Neural progenitor cell (in vitro differentiated cells): ENCODE results near the gene NAA40.

Source experiments
- CTCF ChIP-seq: fragments of 200-600 bp; sonication (generic); IDR thresholded peaks from 2 replicates; pipeline ENCODE4 v1.5.1; 2017; ENCODE audit warnings: antibody characterized with exemption, mild to moderate bottlenecking
- EZH2 ChIP-seq: fragments of 200-600 bp; sonication (generic); IDR thresholded peaks from 2 replicates; pipeline ENCODE4 v1.6.1; 2017; ENCODE audit warnings: antibody characterized with exemption, mild to moderate bottlenecking, moderate library complexity
- EZH2phosphoT487 ChIP-seq: fragments of 200-600 bp; sonication (generic); IDR thresholded peaks from 2 replicates; pipeline ENCODE4 v1.6.1; 2017; ENCODE audit warnings: antibody characterized with exemption

- TF ChIP-seq CTCF (no peak), EZH2 (no peak), EZH2phosphoT487 (no peak)
These were observed 59.1 kb downstream of the NAA40 start for GRCh38 chr11:63997801-63998337.
